Epidermal melanocyte (primary cell): ENCODE results near the gene SYP.
"Not testable (repeated sequence)": the region's sequence is repeated elsewhere in the genome, so short reads cannot be mapped to it uniquely, and the experiment has no call there.

Experiments
- DNase-seq: peaks from one replicate; pipeline ENCODE4 v3.0.0; 2011; ENCODE audit warnings: low spot score; ENCODE audit not compliant: insufficient read length

SYP gene

DNA sequence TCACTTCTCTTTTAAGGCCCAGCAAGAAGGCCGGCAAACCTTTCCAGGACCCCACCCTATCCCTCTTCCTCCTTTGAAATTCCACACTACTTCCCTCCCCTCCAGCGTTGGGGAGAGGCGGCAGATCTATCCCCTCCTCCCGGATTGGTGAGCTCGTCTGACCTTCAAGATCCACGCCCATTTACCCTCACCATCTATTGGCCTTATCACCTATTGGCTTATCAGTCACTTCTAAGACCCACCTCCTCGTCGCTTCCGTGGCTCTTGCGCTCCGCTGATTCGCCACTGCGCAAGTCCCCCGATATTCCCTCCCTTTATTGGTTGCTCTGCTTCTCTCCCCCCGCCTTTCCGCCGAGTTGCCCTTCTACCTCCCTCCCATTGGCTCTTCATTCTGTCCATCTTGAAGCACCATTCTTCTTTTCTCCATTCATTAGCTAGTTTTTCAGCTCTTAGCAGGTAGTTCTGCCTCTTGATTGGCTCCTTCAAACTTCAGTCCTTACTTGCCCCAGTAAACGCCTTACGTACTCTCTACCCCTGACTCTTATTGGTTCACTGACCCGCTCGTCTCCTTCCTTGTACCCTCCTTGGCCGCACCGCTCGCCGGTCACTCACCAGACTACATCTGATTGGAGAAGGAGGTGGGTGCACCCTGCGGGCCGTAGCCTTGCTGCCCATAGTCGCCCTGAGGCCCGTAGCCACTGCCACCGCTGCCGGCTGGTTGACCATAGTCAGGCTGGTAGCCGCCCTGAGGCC is 9.0 kb downstream of the SYP start:
- DNase-seq = peak; percentile 89

DNA sequence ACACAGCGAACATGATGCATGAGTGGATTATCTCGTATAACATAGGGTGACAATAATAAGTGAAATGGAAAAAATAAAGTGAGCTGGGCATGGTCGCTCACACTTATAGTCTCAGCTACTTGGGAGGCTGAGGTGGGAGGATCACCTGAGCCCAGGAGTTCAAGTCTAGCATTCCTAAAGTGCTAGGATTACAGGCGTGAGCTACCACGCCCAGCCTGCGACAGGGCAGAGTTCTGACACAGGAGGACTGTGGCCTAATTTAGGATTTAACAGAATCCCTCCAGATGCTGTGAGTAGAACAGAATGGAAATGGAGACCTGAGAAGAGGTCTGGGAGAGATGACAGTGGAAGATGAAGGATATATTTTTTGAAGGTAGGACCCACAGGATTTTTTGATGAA is 10.4 kb downstream of the SYP start:
- DNase-seq = no peak

DNA sequence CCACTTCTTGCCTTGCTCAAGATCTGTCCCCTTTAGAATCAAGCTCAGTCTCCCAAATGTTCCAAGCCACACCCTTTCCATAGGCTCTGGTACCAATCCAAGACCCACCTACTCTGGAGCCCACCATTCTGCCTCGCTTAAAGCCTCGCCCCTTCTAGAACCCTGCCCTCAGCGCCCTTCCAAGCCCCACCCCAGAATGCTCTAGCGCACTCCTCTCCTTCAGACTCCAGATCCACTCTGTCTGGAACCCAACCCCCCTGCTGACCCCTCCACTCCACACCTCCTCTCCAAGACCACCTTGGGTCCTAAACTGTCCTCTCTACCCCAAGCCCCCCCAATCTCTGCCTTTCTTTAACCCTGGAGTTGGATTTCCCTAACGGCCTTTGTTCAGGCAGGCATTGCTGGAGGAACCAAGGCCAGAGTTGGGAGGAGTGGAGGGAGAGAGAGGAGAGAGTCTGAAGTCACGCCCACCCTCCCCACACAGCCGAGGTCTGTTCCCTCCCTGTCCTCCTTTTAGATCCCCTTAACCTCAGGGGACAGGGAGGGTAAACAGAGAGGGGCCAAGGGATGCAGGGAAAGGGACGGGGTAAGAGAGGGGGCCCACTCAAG is 11.4 kb downstream of the SYP start:
- DNase-seq = no peak

DNA sequence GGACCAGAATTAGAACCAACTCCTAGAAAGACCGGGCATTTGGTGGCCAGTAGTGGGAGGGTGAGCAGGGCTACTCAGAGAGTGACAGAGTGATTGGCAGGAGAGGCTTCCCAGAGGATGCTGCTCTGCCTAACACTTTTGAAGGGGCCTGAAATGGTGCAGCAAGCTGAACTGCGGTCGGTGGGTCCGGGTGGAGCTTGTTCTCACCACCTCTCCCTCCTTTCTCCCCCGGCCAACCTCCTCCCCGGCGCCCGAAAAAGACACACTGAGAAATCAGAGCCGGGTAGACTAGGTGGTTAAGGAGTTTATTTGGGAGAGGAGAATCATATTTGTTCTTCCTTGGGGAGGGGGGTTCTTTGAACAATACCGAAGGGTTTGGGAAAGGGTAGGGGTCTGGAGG is 12.5 kb downstream of the SYP start:
- no peak for DNase-seq

DNA sequence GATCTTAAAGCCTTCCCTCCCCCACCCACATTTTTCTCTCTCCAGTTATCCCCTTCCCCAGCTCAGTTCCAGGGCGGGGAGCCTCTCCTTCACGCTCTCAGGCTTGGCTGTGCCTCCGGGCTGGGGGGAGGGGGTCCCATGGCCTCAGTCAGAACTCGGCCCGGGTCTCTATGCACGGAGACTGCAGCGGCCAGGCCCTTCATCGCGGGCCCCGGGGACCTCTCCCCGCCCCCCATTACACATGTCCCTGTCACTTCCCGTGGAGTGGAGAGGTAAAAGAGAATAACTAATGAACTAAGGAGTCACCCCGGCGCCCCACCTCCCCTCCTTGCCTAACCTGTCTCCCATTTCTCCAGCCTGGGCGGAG is 13.0 kb downstream of the SYP start:
- no peak for DNase-seq

DNA sequence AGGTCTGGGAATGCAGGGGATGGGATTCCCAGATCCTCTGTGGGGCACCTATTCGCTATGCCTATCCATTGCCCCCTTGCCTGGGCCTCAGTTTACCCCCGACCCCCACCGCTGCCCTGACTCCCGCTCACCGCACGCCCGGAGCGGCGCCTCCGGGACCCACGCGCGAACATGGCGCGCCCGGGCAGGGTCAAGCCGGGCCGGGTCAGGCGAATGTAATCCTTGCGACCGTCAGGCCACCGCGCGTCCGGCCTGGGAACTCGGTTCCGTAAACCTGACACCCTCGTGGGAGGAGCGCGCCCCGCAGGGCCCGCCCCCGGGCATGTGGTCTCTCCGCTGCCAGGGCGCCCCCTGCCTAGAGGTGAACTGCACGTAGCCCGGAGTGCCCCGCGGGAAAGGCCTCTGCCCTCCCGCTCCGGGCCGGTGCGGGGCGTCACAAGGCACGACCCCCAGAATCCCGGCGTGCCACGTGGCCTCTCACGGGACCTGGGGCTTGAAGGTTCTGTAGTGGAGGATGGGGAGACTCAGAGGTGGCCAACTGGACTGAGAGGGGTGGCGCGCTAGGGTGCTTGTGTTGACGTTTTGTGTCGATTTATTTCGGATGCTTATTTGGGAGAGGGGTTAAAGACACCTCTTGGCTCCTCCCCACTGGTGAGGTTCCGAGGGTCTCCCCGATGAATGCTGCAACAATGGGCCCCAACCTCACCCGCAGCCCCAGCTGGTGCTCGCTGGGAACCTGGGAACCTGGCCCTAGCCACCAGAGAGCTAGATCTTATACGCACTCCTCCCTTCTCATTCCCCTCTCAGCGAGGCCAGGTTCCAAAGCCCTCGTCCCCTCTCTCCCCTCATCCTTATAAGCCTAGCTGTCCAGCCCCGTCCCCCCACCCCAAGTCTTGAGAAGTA is 13.6 kb downstream of the SYP start, which contains the start of gene PRICKLE3:
Gene PRICKLE3 (minus strand): TSS at position 249 of the 903 bp plus-strand sequence. CDS start 76 bp downstream, at position 173.
- no peak for DNase-seq

DNA sequence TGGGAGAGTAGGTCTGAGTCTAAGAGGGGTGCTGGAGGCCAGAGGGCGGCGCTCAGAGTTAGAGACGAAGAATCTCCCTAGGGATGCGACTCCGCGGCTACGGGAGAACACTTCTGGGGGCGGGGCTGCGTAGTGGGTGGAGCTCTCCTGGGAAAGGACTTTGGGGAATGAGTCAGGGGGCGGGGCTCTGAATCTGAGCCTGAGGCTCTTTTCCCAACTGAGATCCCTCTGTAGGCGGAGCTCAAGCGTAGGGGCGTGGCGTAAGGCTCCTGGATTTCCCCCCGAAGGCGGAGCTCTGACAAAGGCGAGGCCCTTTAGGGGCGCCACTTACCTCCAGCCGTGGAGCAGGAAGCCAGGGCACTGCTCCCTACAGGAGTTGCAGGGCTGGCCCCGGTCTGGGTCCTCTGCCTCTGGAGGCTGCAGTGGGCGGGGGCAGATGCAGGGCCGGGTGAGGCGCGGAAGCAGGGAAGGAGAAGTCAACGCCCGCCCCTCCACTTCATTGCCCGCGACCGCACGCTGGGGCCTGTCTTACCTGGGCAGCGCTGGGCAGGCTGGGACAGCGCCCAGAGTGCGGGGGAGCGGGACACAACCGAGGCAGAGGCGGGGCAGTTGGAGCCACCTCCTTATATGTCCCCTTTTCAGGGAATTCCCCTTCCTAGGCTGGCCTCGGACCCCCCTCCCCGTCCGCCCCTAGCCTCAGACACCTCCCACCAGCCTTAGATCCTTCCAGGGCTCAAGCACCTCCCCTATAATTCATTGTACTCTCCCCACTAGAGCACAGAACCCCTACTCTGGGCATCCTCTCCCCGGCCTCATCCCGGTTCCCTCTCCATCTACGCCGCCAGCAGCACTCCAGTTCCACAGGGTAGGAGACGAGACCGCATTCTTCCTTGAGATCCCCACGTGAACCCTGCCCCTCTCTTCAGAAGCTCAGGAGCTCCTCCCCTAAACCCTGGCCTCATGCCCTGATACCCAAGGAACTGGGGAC is 15.4 kb downstream of the SYP start:
- peak; percentile 66 for DNase-seq

DNA sequence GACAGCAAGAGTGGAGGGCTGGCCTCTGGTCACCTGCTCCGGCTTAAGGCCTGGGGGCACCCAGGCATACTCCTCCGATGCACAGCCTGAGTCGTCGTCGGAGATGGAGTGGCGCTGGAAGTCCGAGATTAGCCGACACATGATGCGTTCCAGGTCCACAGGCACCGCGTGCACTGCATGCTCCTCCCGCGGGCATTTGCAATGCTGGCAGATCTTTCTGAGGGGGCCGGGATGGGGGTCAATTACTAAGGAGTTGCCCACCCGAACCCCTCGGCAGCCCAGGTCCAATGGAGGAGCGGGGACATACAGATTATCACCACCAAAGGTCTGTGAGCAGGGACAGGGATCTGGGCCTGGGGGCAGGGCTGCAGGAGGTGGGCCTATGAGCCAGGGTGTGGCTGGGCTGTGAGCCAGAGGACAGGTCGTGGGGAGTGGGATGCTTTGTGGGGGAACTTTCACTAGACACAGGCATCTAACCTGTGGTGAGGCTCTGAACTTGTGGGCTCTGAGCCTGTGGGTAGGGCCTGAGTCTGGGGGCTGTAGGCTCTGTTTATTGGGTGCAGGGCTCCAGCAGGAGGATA is 16.2 kb downstream of the SYP start:
- no peak for DNase-seq

DNA sequence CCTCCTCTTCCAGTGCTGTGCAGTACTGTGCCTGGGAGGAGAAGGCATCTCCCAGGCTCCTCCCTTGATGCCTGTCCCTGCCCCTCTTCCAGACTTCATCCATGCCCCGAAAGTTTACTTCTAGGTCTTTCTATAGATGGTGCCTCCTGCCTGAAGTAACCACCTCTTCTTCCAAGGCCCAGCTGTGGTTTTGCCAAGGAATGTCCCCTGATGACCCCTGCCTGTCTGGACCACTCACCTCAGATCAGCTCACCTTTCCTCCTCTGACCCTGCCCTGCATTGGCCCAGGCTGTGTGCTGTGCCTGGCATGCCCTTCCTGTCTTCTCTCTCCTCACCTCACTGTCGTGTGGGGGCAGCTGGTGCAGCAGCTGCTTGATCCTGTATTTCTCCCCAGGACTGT is 20.6 kb downstream of the SYP start:
- DNase-seq = no peak

DNA sequence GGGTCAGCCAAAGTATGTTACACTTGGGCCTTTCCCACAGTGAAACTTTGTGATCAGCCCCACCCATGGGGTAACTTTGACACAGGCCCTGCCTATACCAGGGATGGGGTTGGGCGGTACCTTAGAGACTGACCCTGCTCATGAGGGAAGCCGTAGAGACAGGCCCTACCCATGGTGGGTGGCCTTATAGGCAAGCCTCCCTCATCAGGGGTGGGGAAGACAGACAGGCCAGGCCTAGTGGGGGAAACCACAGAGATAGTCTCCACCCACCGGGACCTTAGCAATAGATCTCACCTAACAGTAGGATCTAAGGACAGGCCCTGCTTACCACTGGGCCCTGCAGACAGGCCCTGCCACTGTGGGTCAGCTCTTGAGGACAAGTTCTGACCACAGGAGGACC is 21.5 kb downstream of the SYP start:
- DNase-seq = no peak

DNA sequence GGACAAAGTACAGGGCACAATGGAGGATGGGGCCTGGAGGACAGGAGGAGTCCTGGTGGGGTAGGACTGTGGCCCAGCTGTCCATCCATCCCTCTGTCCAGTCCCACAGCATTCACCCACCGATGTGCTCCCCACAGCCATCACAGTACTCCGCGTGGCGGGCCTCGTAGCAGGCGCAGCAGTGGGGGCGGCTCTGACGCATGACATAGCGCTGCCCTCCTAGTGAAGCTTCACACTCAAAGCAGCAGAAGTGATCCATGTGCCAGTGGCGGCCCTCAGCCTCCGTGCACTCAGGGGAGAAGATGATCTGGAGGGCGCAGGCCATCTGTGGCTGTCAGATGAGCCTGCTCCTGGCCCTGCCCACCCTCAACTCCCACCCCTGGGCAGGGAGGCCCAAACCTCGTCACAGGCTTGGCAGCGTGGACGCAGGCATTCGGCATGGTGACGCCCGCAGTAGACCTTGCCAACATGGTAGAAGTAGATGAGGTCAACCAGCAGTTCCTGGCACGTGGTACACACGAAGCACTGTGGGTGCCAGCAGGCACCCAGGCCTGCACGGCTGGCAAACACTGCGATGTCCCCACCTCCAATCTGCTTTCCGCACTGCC is 22.0 kb downstream of the SYP start:
- DNase-seq = no peak

DNA sequence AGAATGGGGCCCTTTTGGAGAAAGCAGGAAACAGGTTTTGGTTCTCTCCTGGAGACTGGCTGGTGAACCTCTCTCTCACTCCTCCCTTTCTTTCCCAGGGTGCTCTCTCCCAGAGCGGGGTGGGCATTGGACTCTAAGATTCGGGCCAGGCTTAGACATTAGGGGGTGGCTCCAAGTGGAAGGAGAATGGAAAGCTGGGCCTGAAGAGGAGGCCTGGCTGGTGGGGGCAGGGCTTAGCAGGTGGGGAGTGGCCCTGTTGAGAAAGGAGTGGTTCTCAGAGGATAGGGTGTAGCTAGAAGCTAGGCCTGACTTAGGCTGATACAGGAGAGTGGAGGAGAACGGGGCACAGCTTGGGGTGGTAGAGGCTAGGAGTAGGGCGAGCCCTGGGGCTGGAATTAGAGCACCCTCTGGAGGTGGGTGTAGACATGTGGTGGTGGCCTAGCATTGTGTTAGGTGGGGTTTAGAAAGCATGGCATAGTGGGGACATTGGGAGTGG is 22.6 kb downstream of the SYP start:
- no peak for DNase-seq

DNA sequence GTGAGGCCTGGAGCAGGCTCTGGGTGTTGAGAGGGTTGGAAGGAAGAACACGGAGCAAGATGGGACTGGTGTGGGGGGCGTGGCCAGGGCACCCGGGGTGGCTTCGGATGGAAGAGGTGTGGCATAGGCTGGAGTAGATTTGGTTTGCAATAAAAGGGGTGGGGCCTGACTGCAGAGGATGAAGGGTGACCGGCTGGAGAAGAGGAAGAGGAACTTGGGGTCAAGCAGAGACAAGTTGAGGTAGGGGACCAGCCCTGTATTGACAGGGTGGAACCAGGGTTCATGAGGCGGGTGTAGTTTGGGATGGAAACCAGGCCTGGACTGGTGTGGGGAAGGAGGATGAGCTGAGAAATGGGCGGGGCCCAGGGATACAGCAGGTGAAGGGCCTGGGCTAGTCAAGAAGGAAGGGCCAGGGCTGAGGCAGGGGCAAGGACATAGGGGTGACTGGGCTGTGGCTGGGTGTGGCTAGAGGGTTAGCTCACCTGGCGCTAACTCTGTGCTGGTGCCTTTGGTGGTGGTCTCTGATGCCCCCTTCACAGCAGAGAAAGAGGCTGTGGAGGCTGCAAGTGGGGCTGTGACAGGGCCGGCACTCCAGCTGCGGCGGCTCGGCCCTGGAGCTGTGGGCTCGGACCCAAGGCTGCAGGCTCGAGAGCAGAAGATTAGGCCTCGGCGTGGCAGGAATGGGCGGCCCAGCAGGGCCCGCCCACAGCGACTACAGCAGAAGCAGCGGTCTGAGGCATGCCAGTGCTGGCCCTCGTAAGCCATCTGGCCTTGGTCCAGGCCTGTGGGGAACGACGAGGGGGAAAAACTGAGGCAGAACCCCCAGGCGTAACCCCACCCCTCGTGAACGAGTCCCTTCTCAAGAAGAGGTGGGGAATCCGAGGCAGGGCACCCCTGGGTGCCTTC is 23.3 kb downstream of the SYP start:
- no peak for DNase-seq

DNA sequence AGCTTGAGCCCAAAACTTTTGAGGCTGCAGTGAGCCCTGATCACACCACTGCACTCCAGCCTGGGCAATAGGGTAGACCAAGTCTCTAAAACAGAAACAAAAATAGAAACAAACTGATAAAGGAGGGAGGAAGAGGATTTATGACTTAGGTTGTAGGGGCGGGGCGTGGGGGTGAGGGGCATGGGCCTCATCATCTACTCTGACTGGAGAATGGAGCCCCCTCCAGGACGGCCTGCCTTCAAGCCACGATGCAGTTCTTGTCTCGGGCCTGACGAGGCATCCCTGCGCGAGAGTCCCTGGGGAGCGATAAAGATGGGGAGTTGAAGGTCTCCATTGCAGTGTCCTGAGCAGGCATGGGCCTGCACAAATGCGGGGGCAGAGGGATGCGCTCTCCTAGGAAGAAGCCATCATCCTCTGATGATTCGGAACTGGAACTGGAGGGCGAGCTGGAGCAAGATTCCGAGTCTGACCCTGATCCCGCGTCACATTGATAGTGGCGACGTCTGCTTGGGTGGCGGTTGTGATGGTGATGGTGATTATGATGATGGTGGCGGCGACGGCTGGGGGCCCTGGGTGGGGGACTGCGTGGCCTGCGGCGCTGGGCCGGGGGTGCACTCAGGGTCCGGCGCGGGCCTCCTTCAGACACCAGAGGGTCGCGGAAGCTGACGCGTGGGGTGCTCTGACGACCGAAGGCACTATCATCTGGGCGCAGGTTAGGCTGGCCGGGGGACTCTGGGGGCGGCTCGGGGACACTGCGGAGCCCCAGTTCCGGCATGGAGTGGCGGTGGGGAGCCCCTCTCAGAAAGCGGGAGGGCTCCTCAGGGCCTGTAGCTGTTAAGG is 24.3 kb downstream of the SYP start:
- no peak for DNase-seq

DNA sequence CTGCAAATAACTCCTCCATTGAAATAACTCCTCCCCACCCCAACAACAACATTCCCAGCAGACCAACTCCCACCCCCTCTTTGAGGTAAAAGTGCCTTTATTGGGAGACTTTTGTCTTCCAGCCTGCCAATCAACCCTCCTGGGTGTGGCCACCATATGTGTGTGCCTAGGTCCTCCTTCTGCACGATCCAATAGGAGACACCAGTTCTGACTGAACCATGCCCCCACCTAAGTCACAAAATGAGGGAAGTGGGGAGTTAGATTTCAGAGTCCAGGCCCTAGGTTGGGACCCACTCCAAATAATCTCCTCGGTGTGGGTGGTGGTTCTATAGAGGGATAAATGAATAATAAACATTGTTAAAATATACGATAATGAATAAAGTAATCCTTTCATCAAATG is 25.3 kb downstream of the SYP start:
- DNase-seq = no peak

DNA sequence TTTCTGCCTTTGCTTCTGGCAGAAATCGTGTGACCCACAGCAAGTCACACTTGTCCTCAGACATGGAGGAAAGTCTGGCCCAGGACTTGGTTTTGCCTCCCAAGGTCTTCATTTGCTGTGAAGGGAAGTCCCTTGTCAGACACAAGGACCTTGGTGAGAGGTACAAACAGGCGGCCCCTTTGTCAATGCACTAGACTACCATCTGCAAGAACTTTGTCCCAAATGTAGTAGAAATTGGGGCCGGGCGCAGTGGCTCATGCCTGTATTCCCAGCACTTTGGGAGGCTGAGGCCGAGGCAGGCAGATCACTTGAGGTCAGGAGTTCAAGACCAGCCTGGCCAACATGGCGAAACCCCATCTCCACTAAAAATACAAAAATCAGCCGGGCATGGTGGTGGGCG is 26.4 kb downstream of the SYP start:
- DNase-seq = not testable (repeated sequence)

DNA sequence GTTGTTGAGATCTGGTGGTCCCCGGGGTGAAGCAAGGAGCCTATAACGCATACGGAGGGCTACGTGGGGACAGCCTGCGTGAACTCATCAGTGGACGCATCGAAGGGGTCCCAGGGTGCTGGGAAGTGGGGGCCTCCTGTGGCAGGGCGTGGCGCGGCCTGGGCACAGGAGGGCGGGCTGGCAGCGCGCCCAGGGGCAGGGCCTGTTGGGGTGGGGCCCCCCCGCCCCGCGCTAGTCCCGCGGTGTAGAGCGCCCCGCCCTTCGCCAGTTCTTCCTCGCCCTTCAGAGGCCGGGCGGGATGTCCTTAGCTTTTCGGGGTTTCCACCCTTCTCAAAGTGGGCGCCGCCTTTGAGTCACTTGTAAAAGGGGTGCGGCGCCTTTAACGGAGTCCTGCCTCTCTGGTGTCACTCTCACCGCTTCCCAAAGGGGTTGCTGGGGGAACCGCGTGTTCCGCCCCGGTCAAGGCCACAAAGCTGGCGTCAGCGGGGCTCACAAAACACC is 27.7 kb downstream of the SYP start:
- no peak for DNase-seq

DNA sequence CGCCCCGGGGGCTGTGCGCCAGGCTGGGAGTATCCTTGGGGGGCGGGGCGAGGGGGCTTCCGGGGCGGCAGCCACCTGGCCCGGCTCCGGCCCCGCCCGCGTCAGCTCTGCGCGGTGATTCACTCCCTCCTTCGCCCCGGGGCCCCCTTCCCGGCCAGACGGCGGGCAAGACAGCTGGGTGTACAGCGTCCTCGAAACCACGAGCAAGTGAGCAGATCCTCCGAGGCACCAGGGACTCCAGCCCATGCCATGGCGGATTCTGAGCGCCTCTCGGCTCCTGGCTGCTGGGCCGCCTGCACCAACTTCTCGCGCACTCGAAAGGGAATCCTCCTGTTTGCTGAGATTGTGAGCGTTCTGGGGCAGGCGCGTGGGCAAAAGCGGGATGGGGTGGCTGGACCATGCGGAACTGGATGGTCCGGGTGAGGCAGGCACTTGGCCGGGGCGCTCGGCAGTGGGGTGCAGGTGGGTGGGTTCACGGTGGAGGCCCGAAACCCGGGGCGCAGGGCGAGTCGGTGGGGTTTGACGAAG is 28.2 kb downstream of the SYP start, which contains the start of gene PLP2:
Gene PLP2 (plus strand): TSS at position 147 of the 528 bp plus-strand sequence. CDS start 103 bp downstream, at position 250.
- no peak for DNase-seq
